ENCODE results near the gene STARD4. TPM values are rescaled to one million over a fixed set of nuclear protein-coding genes. Genes with fewer than 3 reads are reported as not detected.

STARD4 gene
- total RNA-seq, 2 donors from 2014 or later = 18.8 to 50.1 TPM

DNA sequence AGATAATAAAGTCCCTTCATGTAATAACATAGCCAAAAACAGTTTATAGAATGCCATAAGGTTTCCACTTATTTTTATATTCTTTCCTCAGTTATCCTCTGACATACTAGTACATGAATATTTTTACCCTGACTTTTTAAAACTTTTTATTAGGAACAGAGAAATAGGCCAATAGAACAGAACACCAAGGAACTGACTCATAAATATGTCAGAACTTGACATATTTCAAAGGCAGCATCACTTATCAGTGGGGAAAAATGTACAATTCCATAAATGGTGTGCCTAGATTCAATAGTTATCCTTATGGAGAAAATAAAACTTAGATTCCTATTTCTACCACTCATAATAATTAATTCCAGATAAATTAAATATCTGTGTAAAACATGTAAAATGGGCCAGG is 9.4 kb downstream of the STARD4 start:
- H3K9me3 ChIP-seq = no peaks in the 10 kb centered on the region
- peaks cover 7% of the 10 kb centered on the region for H3K36me3 ChIP-seq

DNA sequence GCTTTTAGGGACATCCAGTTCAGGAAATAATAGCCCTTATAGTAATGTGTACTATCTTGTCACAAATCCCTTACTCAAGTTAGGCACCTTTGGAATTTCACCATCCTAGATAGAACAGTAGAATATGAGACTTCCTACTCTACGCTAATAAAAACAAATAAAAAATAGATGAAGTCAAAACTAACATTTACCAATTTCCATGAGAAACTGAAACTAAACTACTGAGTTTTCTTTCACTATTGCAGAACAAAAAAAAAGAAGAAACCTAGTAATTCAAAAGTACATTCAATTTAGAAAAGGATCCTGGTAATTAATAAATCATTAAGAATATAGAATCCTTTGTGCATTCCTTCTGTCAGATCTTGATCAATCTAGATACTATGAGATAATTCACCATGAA is 14.0 kb downstream of the STARD4 start:
- Histone ChIP-seq H3K4me3 (no peak overlapping the region), H3K27ac (no peak overlapping the region), H3K27me3 (replicated peaks; ENCODE audit: insufficient read depth) (no peaks in the 10 kb centered on the region), H3K36me3 (peaks cover 7% of the 10 kb centered on the region), H3K4me1 (ENCODE audit: control insufficient read depth in 1 of 2, low read depth in 2 of 2) (peaks cover 0 to 10% of the 10 kb centered on the region in 2 donors), H3K9me3 (no peaks in the 10 kb centered on the region)
- ATAC-seq (ENCODE audit: insufficient number of reproducible peaks, low FRiP score, low read depth) (no peak), DNase-seq (ENCODE audit: low spot score) (no peak)
- TF ChIP-seq, protein P1, sequence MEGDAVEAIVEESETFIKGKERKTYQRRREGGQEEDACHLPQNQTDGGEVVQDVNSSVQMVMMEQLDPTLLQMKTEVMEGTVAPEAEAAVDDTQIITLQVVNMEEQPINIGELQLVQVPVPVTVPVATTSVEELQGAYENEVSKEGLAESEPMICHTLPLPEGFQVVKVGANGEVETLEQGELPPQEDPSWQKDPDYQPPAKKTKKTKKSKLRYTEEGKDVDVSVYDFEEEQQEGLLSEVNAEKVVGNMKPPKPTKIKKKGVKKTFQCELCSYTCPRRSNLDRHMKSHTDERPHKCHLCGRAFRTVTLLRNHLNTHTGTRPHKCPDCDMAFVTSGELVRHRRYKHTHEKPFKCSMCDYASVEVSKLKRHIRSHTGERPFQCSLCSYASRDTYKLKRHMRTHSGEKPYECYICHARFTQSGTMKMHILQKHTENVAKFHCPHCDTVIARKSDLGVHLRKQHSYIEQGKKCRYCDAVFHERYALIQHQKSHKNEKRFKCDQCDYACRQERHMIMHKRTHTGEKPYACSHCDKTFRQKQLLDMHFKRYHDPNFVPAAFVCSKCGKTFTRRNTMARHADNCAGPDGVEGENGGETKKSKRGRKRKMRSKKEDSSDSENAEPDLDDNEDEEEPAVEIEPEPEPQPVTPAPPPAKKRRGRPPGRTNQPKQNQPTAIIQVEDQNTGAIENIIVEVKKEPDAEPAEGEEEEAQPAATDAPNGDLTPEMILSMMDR (IDR thresholded peaks at IDR 0.05) = no peak

More for the DNA sequence above, 9.4 kb downstream of the STARD4 start:
- H3K4me3 ChIP-seq = no peak overlapping the region
- H3K27ac ChIP-seq = peak overlapping the region in 1 of 2 donors; percentile 12
- no peak for DNase-seq (ENCODE audit: low spot score)
- H3K4me1 ChIP-seq (ENCODE audit: control insufficient read depth in 1 of 2, low read depth in 2 of 2) = peaks cover 0 to 20% of the 10 kb centered on the region in 2 donors
- TF ChIP-seq, protein P1 (IDR thresholded peaks at IDR 0.05) = no peak
- no peaks in the 10 kb centered on the region for H3K27me3 ChIP-seq (replicated peaks; ENCODE audit: insufficient read depth)
- ATAC-seq (ENCODE audit: insufficient number of reproducible peaks, low FRiP score, low read depth) = no peak

DNA sequence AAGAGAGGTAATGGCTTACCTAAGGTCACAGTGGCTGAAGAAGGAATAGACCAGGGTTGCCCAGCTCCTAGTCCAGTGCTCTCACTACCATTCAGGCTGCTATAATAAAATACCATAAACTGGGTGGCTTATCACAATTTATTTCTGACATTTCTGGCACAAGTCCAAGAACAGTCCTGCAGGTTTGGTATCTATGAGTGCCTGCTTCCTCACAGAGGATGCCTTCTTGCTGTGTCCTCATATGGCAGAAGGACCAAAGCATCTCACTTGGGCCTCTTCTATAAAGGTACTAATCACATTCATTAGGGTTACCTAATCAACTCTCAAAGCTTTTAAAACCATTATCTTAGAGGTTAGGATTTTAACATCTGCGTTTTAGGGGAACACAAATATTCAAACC is 17.2 kb downstream of the STARD4 start:
- no peak for ATAC-seq (ENCODE audit: insufficient number of reproducible peaks, low FRiP score, low read depth)
- H3K36me3 ChIP-seq = peaks cover under 1% of the 10 kb centered on the region
- H3K9me3 ChIP-seq = no peaks in the 10 kb centered on the region
- DNase-seq (ENCODE audit: low spot score) = no peak
- H3K27me3 ChIP-seq (replicated peaks; ENCODE audit: insufficient read depth) = no peaks in the 10 kb centered on the region
- H3K27ac ChIP-seq = no peak overlapping the region
- no peak overlapping the region for H3K4me3 ChIP-seq
- no peaks in the 10 kb centered on the region for H3K4me1 ChIP-seq (ENCODE audit: control insufficient read depth in 1 of 2, low read depth in 2 of 2)
- TF ChIP-seq, protein P1 (IDR thresholded peaks at IDR 0.05) = no peak

DNA sequence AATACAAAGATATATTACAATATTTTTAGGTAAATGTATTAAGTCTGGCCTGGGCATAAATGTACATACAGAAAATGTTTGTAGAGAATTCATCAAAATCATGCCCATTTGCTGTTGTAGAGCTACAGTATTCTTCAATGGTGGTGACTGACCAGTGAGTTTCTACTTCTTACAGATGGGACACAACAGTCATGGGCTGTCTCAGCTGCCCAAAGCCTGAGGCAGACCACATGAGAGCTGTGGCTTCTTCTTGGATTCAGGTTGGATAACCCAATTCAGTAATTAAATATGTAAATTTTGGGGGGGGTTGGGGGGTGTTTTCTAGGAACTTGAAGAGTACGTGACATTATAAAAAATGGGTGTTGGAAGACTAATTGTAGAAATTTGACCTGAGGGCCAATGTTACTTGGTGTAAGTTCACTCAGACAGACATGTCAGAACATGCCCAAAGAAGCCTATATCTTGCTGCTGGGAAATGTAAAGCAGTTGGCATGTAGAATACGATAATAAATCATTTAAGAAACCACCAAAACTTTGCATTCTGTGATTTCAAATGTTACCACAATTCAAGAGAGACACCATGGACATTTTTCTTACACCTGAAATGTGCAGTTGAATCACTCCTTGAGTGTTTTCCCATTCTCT is 17.9 kb downstream of the STARD4 start:
- no peaks in the 10 kb centered on the region for H3K27me3 ChIP-seq (replicated peaks; ENCODE audit: insufficient read depth)
- no peaks in the 10 kb centered on the region for H3K4me1 ChIP-seq (ENCODE audit: control insufficient read depth in 1 of 2, low read depth in 2 of 2)
- no peak overlapping the region for H3K4me3 ChIP-seq
- H3K27ac ChIP-seq = no peak overlapping the region
- TF ChIP-seq, protein P1 (IDR thresholded peaks at IDR 0.05) = no peak
- H3K9me3 ChIP-seq = no peaks in the 10 kb centered on the region
- ATAC-seq (ENCODE audit: insufficient number of reproducible peaks, low FRiP score, low read depth) = no peak
- no peak for DNase-seq (ENCODE audit: low spot score)
- no peaks in the 10 kb centered on the region for H3K36me3 ChIP-seq

DNA sequence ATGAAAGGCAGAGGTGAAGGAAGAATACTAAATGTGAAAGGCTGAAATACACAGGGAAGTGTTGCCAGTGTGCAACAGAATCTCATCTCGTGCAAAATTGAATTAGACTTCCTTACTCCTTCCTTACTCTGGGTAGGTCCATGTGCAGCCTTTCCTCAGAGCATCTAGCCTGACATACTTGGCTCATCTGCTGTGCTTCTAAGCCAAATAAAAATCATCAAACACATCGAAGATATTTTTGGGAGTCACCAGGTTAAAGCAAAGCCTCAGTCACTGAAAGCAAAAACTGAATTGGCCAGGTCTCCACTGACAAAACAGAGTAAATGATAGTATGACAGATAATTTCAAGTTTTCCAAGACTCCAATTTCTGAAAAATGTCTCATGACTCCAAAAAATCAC is 19.3 kb downstream of the STARD4 start:
- DNase-seq (ENCODE audit: low spot score) (no peak), ATAC-seq (ENCODE audit: insufficient number of reproducible peaks, low FRiP score, low read depth) (no peak)
- Histone ChIP-seq H3K4me3 (no peak overlapping the region), H3K9me3 (no peaks in the 10 kb centered on the region), H3K36me3 (no peaks in the 10 kb centered on the region), H3K4me1 (ENCODE audit: control insufficient read depth in 1 of 2, low read depth in 2 of 2) (no peaks in the 10 kb centered on the region), H3K27ac (no peak overlapping the region), H3K27me3 (replicated peaks; ENCODE audit: insufficient read depth) (no peaks in the 10 kb centered on the region)
- TF ChIP-seq, protein P1 (IDR thresholded peaks at IDR 0.05) = no peak

Measured in thoracic aorta (tissue), 2 donors.